H9 (cell line): ENCODE results near the gene ERCC4. TPM values are rescaled to one million over a fixed set of nuclear protein-coding genes. Genes with fewer than 3 reads are reported as not detected.

Experiments
- DNase-seq: peaks from one replicate; pipeline ENCODE4 v3.0.0-alpha.2; 2017
- H2AFZ ChIP-seq: one replicate; pipeline ENCODE4 v1.6.1; 2013; ENCODE audit warnings: mild to moderate bottlenecking, low read length, control low read depth, moderate library complexity
- H2AK5ac ChIP-seq: 2 replicates; pipeline ENCODE4 v1.6.1; 2013; ENCODE audit warnings: low read length, control low read depth, mixed read lengths; ENCODE audit not compliant: insufficient read length
- H2BK120ac ChIP-seq: one replicate; pipeline ENCODE4 v1.6.1; 2013; ENCODE audit warnings: low read depth, mild to moderate bottlenecking, low read length, control low read depth, inconsistent platforms; ENCODE audit not compliant: poor library complexity, severe bottlenecking
- H2BK12ac ChIP-seq: 2 replicates; pipeline ENCODE4 v1.6.1; 2013; ENCODE audit warnings: low read length, control low read depth, mixed read lengths, low read depth; ENCODE audit not compliant: insufficient read length
- H2BK15ac ChIP-seq: 2 replicates; pipeline ENCODE4 v1.6.1; 2013; ENCODE audit warnings: low read depth, low read length, control low read depth
- H2BK20ac ChIP-seq: one replicate; pipeline ENCODE4 v1.6.1; 2013; ENCODE audit warnings: low read depth, mild to moderate bottlenecking, low read length, control low read depth, inconsistent platforms; ENCODE audit not compliant: poor library complexity, severe bottlenecking
- H2BK5ac ChIP-seq: 2 replicates; pipeline ENCODE4 v1.6.1; 2013; ENCODE audit warnings: low read length, control low read depth, mixed read lengths; ENCODE audit not compliant: insufficient read length
- H3K14ac ChIP-seq: 2 replicates; pipeline ENCODE4 v1.6.1; 2013; ENCODE audit warnings: low read length, control low read depth; ENCODE audit not compliant: insufficient read depth
- H3K18ac ChIP-seq: 2 replicates; pipeline ENCODE4 v1.6.1; 2013; ENCODE audit warnings: low read depth, mild to moderate bottlenecking, mixed read lengths, low read length, control low read depth; ENCODE audit not compliant: insufficient read length
- H3K23ac ChIP-seq: 2 replicates; pipeline ENCODE4 v1.6.1; 2013; ENCODE audit warnings: low read length, control low read depth, mixed read lengths, low read depth; ENCODE audit not compliant: insufficient read length
- H3K23me2 ChIP-seq: 2 replicates; pipeline ENCODE4 v1.6.1; 2013; ENCODE audit warnings: low read depth, mild to moderate bottlenecking, mixed read lengths, low read length, control low read depth; ENCODE audit not compliant: insufficient read length, poor library complexity, severe bottlenecking
- H3K27ac ChIP-seq: 2 replicates; pipeline ENCODE4 v1.5.1; 2013; ENCODE audit warnings: low read length, control low read depth, mixed read lengths, low read depth; ENCODE audit not compliant: insufficient read length
- H3K27me3 ChIP-seq: 2 replicates; pipeline ENCODE4 v1.6.1; 2013; ENCODE audit warnings: low read length, control low read depth, inconsistent platforms; ENCODE audit not compliant: insufficient read depth
- H3K4ac ChIP-seq: 2 replicates; pipeline ENCODE4 v1.6.1; 2013; ENCODE audit warnings: low read depth, mild to moderate bottlenecking, control low read depth, inconsistent platforms, low read length, moderate library complexity
- H3K4me1 ChIP-seq: 2 replicates; pipeline ENCODE4 v1.6.1; 2013; ENCODE audit warnings: low read length, control low read depth, inconsistent platforms; ENCODE audit not compliant: insufficient read depth
- H3K4me2 ChIP-seq: 2 replicates; pipeline ENCODE4 v1.6.1; 2013; ENCODE audit warnings: low read length, control low read depth, mixed read lengths; ENCODE audit not compliant: insufficient read length, insufficient read depth
- H3K56ac ChIP-seq: 2 replicates; pipeline ENCODE4 v1.6.1; 2013; ENCODE audit warnings: low read depth, mild to moderate bottlenecking, mixed read lengths, low read length, control low read depth; ENCODE audit not compliant: insufficient read length
- H3K79me1 ChIP-seq: 2 replicates; pipeline ENCODE4 v1.6.1; 2013; ENCODE audit warnings: low read depth, mild to moderate bottlenecking, moderate library complexity, low read length, control low read depth, inconsistent platforms; ENCODE audit not compliant: insufficient read depth, poor library complexity, severe bottlenecking
- H3K79me2 ChIP-seq: 2 replicates; pipeline ENCODE4 v1.6.1; 2013; ENCODE audit warnings: low read length, control low read depth, inconsistent platforms; ENCODE audit not compliant: insufficient read depth
- H3K9ac ChIP-seq: 2 replicates; pipeline ENCODE4 v1.6.1; 2013; ENCODE audit warnings: low read length, control low read depth, mixed read lengths; ENCODE audit not compliant: insufficient read length; ENCODE audit errors: extremely low read depth
- H3K9me3 ChIP-seq: one replicate; pipeline ENCODE4 v1.6.1; 2013; ENCODE audit warnings: low read depth, low read length, inconsistent platforms; ENCODE audit not compliant: control insufficient read depth
- H3T11ph ChIP-seq: one replicate; pipeline ENCODE4 v1.6.1; 2013; ENCODE audit warnings: mild to moderate bottlenecking, low read length, control low read depth, inconsistent platforms
- H4K20me1 ChIP-seq: one replicate; pipeline ENCODE4 v1.6.1; 2013; ENCODE audit not compliant: control insufficient read depth, insufficient read length, insufficient read depth
- H4K5ac ChIP-seq: 2 replicates; pipeline ENCODE4 v1.6.1; 2013; ENCODE audit warnings: low read depth, mild to moderate bottlenecking, mixed read lengths, low read length, control low read depth; ENCODE audit not compliant: insufficient read length
- H4K8ac ChIP-seq: replicated peaks from 2 replicates; pipeline ENCODE4 v1.6.1; 2013; ENCODE audit warnings: low read length, control low read depth, mixed read lengths, low read depth; ENCODE audit not compliant: insufficient read length
- H4K91ac ChIP-seq: 2 replicates; pipeline ENCODE4 v1.6.1; 2013; ENCODE audit warnings: low read depth, mild to moderate bottlenecking, moderate library complexity, mixed read lengths, low read length, control low read depth; ENCODE audit not compliant: insufficient read length
- H3K27ac Mint-ChIP-seq, 3 experiments: 2 replicates in 2 of 3; 3 replicates in 1 of 3; pipeline ENCODE4 v1.8.0; 2020 to 2021; ENCODE audit warnings: mixed read lengths in 3 of 3, mild to moderate bottlenecking in 1 of 3, moderate library complexity in 1 of 3
- H3K27me3 Mint-ChIP-seq: 2 replicates; pipeline ENCODE4 v1.8.0; 2021; ENCODE audit warnings: low read depth, mild to moderate bottlenecking, moderate library complexity, mixed read lengths
- H3K36me3 Mint-ChIP-seq, 3 experiments: 2 replicates in 2 of 3; 3 replicates in 1 of 3; pipeline ENCODE4 v1.8.0; 2020 to 2021; ENCODE audit warnings: low read depth in 3 of 3, mixed read lengths in 3 of 3; ENCODE audit not compliant: insufficient read depth in 1 of 3
- H3K4me1 Mint-ChIP-seq, 2 experiments: 2 replicates each; pipeline ENCODE4 v1.8.0; 2020; ENCODE audit warnings: mixed read lengths in 2 of 2
- H3K4me3 Mint-ChIP-seq, 2 experiments: 2 replicates in 1 of 2; 3 replicates in 1 of 2; pipeline ENCODE4 v1.8.0; 2020 to 2021; ENCODE audit warnings: mild to moderate bottlenecking in 2 of 2, mixed read lengths in 2 of 2, moderate library complexity in 1 of 2
- H3K9me3 Mint-ChIP-seq, 2 experiments: 2 replicates in 1 of 2; 3 replicates in 1 of 2; pipeline ENCODE4 v1.8.0; 2020; ENCODE audit warnings: mild to moderate bottlenecking in 2 of 2, mixed read lengths in 2 of 2, moderate library complexity in 1 of 2
- CTCF ChIP-seq: fragments of 200-600 bp; sonication (generic); conservative IDR thresholded peaks from 3 replicates; pipeline ENCODE4 v1.8.0; 2021; ENCODE audit warnings: antibody characterized with exemption, mild to moderate bottlenecking
- WGBS: extraction: QIAGEN DNeasy Blood & Tissue Kit; methylation state at CpG from one replicate; pipeline ENCODE4 v1.1.7; 2013; ENCODE audit warnings: missing lambda C conversion rate, low lambda C conversion rate, mixed read lengths; ENCODE audit not compliant: insufficient read length; ENCODE audit errors: extremely low coverage; 5-methylcytosine and 5-hydroxymethylcytosine counted together
- total RNA-seq: library from RNA; stranded (reverse); gene quantifications from 2 replicates; pipeline ENCODE4 v1.2.1, GENCODE V29; 2021

Gene ERCC4
- total RNA-seq, 1 experiment from 2014 or later: 15.6 TPM

- no peak overlapping the region for H4K91ac ChIP-seq
- Mint-ChIP-seq H3K4me1 (peaks cover 8% of the 10 kb centered on the region in 2 experiments; a peak in 3 of 4 replicates), H3K9me3 (peaks cover 17 to 31% of the 10 kb centered on the region in 2 experiments), H3K27me3 (peaks cover 9% of the 10 kb centered on the region), H3K27ac (no peak overlapping the region), H3K4me3 (no peak overlapping the region), H3K36me3 (peaks cover 0 to 12% (median 1%) of the 10 kb centered on the region in 3 experiments; a peak in 2 of 7 replicates)
- H3K23me2 ChIP-seq: no peaks in the 10 kb centered on the region
- H3K18ac ChIP-seq: no peak overlapping the region
- no peak for DNase-seq
- no CpG with 5 or more reads among the region's 3 CpGs for WGBS
- H2BK5ac ChIP-seq: no peak overlapping the region
- no peak overlapping the region for H2BK120ac ChIP-seq
- H3T11ph ChIP-seq: no peak overlapping the region
- no peak overlapping the region for H3K23ac ChIP-seq
- no peak overlapping the region for H3K4ac ChIP-seq
- H4K20me1 ChIP-seq: no peaks in the 10 kb centered on the region
- no peak overlapping the region for H3K9ac ChIP-seq
- H2BK20ac ChIP-seq: no peak overlapping the region
- H3K14ac ChIP-seq: no peak overlapping the region
- no peaks in the 10 kb centered on the region for H3K9me3 ChIP-seq
- H3K27me3 ChIP-seq: no peaks in the 10 kb centered on the region
- H4K5ac ChIP-seq: no peak overlapping the region
- no peak overlapping the region for H2BK12ac ChIP-seq
- no peak overlapping the region for H3K56ac ChIP-seq
- no peaks in the 10 kb centered on the region for H3K79me1 ChIP-seq
- no peak overlapping the region for H3K4me2 ChIP-seq
- H2AFZ ChIP-seq: no peak overlapping the region
- no peak overlapping the region for H3K27ac ChIP-seq
- no peaks in the 10 kb centered on the region for H3K4me1 ChIP-seq
- H3K79me2 ChIP-seq: no peaks in the 10 kb centered on the region
- no peak overlapping the region for H2AK5ac ChIP-seq
- TF ChIP-seq CTCF: no peak
- no peak overlapping the region for H4K8ac ChIP-seq
- no peak overlapping the region for H2BK15ac ChIP-seq
Observed at GRCh38 chr16:13909872-13910303, 10.1 kb upstream of the ERCC4 start.
